ENCODE data around the gene JMJD1C. TPM values are rescaled to one million over a fixed set of nuclear protein-coding genes. Genes with fewer than 3 reads are reported as not detected.

JMJD1C gene
- total RNA-seq, 1 experiment from 2014 or later = 89.7 TPM

- H3K27ac Mint-ChIP-seq (ENCODE audit: unreplicated experiment) = no peak overlapping the region
- Histone ChIP-seq H3K9me3 (peaks cover 7% of the 10 kb centered on the region; the same call in 1 of the 2 replicates), H3K36me3 (ENCODE audit: control insufficient read depth, insufficient read depth, low read length) (0 out of 2 replicates have a peak, but pooled peaks cover 1% of the 10 kb centered on the region), H3K27me3 (replicated peaks; ENCODE audit: control insufficient read depth, insufficient read depth, low read length) (no peaks in the 10 kb centered on the region), H3K4me1 (peaks cover 20% of the 10 kb centered on the region), H3K4me3 (ENCODE audit: low read depth, low read length) (no peak overlapping the region)
- TF ChIP-seq CTCF (IDR thresholded peaks at IDR 0.05; ENCODE audit: insufficient read depth in 1 of 2, low read depth in 1 of 2, low read length in 1 of 2, severe bottlenecking in 1 of 2, unreplicated experiment in 1 of 2) = no peak
- H3K27me3 Mint-ChIP-seq (ENCODE audit: insufficient read depth, unreplicated experiment) = no peaks in the 10 kb centered on the region
- POLR2A ChIA-PET = no interaction called here
- H3K4me3 Mint-ChIP-seq (ENCODE audit: unreplicated experiment) = no peak overlapping the region
- H3K4me1 Mint-ChIP-seq (ENCODE audit: low read depth, unreplicated experiment) = peaks cover 26% of the 10 kb centered on the region
- intact Hi-C loops (cut with micrococcal nuclease; ENCODE audit: unreplicated experiment) = no loop called here
- peaks cover 15% of the 10 kb centered on the region for H3K9me3 Mint-ChIP-seq (ENCODE audit: unreplicated experiment)
- DNase-seq = no peak
- peaks cover 30% of the 10 kb centered on the region for H3K36me3 Mint-ChIP-seq (ENCODE audit: insufficient read depth, unreplicated experiment)
- BruUV-seq (replicated peaks) = no TSS peak
- CTCF ChIA-PET = no interaction called here
These were observed 223.9 kb downstream of the JMJD1C start for GRCh38 chr10:63241841-63242281.

- Histone ChIP-seq H3K4me3 (ENCODE audit: low read depth, low read length) (no peak overlapping the region), H3K9me3 (peaks cover 3% of the 10 kb centered on the region; the same call in 1 of the 2 replicates), H3K4me1 (peaks cover 25% of the 10 kb centered on the region), H3K27me3 (replicated peaks; ENCODE audit: control insufficient read depth, insufficient read depth, low read length) (no peaks in the 10 kb centered on the region), H3K36me3 (ENCODE audit: control insufficient read depth, insufficient read depth, low read length) (0 out of 2 replicates have a peak, but pooled peaks cover 1% of the 10 kb centered on the region)
- DNase-seq = no peak
- intact Hi-C loops (cut with micrococcal nuclease; ENCODE audit: unreplicated experiment) = no loop called here
- H3K4me1 Mint-ChIP-seq (ENCODE audit: low read depth, unreplicated experiment) = peaks cover 19% of the 10 kb centered on the region
- TF ChIP-seq CTCF (IDR thresholded peaks at IDR 0.05; ENCODE audit: insufficient read depth in 1 of 2, low read depth in 1 of 2, low read length in 1 of 2, severe bottlenecking in 1 of 2, unreplicated experiment in 1 of 2) = no peak
- BruUV-seq (replicated peaks) = no TSS peak
- no peak overlapping the region for H3K4me3 Mint-ChIP-seq (ENCODE audit: unreplicated experiment)
- CTCF ChIA-PET = interaction anchor here (0.6 kb wide), 1 partner anchor 281 kb away, joined by 3 read pairs; no protein-coding TSS in a partner anchor
- POLR2A ChIA-PET = no interaction called here
- peaks cover 23% of the 10 kb centered on the region for H3K36me3 Mint-ChIP-seq (ENCODE audit: insufficient read depth, unreplicated experiment)
- H3K9me3 Mint-ChIP-seq (ENCODE audit: unreplicated experiment) = peaks cover 5% of the 10 kb centered on the region
- no peak overlapping the region for H3K27ac Mint-ChIP-seq (ENCODE audit: unreplicated experiment)
- no peaks in the 10 kb centered on the region for H3K27me3 Mint-ChIP-seq (ENCODE audit: insufficient read depth, unreplicated experiment)
These were observed 225.0 kb downstream of the JMJD1C start for GRCh38 chr10:63240807-63241206.

- Histone ChIP-seq H3K36me3 (ENCODE audit: control insufficient read depth, insufficient read depth, low read length) (no peaks in the 10 kb centered on the region), H3K4me3 (ENCODE audit: low read depth, low read length) (no peak overlapping the region), H3K4me1 (peaks cover 29% of the 10 kb centered on the region), H3K9me3 (no peaks in the 10 kb centered on the region), H3K27me3 (replicated peaks; ENCODE audit: control insufficient read depth, insufficient read depth, low read length) (no peaks in the 10 kb centered on the region)
- ChIA-PET POLR2A (interaction anchor here (0.6 kb wide), 1 partner anchor 32 kb away, joined by 3 read pairs; no protein-coding TSS in a partner anchor), CTCF (interaction anchor here (0.6 kb wide), 1 partner anchor 13 kb away, joined by 3 read pairs; no protein-coding TSS in a partner anchor)
- intact Hi-C loops (cut with micrococcal nuclease; ENCODE audit: unreplicated experiment) = no loop called here
- H3K27me3 Mint-ChIP-seq (ENCODE audit: insufficient read depth, unreplicated experiment) = no peaks in the 10 kb centered on the region
- TF ChIP-seq CTCF (IDR thresholded peaks at IDR 0.05; ENCODE audit: insufficient read depth in 1 of 2, low read depth in 1 of 2, low read length in 1 of 2, severe bottlenecking in 1 of 2, unreplicated experiment in 1 of 2) = no peak
- no peak for DNase-seq
- no peak overlapping the region for H3K27ac Mint-ChIP-seq (ENCODE audit: unreplicated experiment)
- peaks cover 15% of the 10 kb centered on the region for H3K4me1 Mint-ChIP-seq (ENCODE audit: low read depth, unreplicated experiment)
- H3K36me3 Mint-ChIP-seq (ENCODE audit: insufficient read depth, unreplicated experiment) = peaks cover 9% of the 10 kb centered on the region
- no peaks in the 10 kb centered on the region for H3K9me3 Mint-ChIP-seq (ENCODE audit: unreplicated experiment)
- no peak overlapping the region for H3K4me3 Mint-ChIP-seq (ENCODE audit: unreplicated experiment)
- BruUV-seq (replicated peaks) = no TSS peak
These were observed 227.3 kb downstream of the JMJD1C start for GRCh38 chr10:63238501-63238900.

All from Caco-2 (cell line).